HepG2 (cell line): ENCODE results near the gene ENTPD6. TPM values are rescaled to one million over a fixed set of nuclear protein-coding genes. Genes with fewer than 3 reads are reported as not detected.
A peak's percentile ranks its signal among the peaks of the same experiment; 100 is the strongest.

Experiments
- ATAC-seq: fragments of 200-7000 bp; cut with Tn5 transposase; 3 replicates; pipeline ENCODE4 v1.9.1; 2020; ENCODE audit warnings: mild to moderate bottlenecking, moderate library complexity
- BruUV-seq: library from RNA; stranded (reverse); fragments of 400-500 nt; replicated peaks from 2 replicates; lab custom pipeline; 2021; lab: Mats Ljungman, UMichigan
- CTCF ChIA-PET: fragments of 300-600 bp; formaldehyde crosslinking; extraction: SDS; loops from one replicate; lab custom pipeline; 2021; ENCODE audit warnings: low total read pairs, inconsistent platforms, low intra/inter-chr PET ratio; lab: Yijun Ruan, JAX
- POLR2A ChIA-PET: fragments of 350-600 bp; sonication (Branson Sonifier 250); formaldehyde crosslinking; loops from one replicate; lab custom pipeline; 2020; ENCODE audit warnings: antibody characterized with exemption, inconsistent platforms; lab: Yijun Ruan, JAX
- DNase-seq: peaks from one replicate; pipeline ENCODE4 v3.0.0-alpha.2; 2015; ENCODE audit warnings: low spot score
- FAIRE-seq: peaks from 3 replicates; lab custom pipeline; 2011; peaks lifted over from hg19 to GRCh38; lab: Jason Lieb, UNC
- H2AFZ ChIP-seq: one replicate; pipeline ENCODE4 v1.6.1; 2011; ENCODE audit warnings: low read length, inconsistent platforms
- H3K27ac ChIP-seq: fragments of 300-600 bp; 3 replicates; pipeline ENCODE4 v1.8.0; 2011; ENCODE audit warnings: mixed run types, mild to moderate bottlenecking, mixed read lengths, low read length, inconsistent platforms; ENCODE audit not compliant: insufficient read depth; ENCODE audit errors: extremely low read length
- H3K27me3 ChIP-seq, 2 experiments: fragments of 200-600 bp in 1 of 2; 2 replicates in 1 of 2; 3 replicates in 1 of 2; pipeline versions ENCODE4 v1.6.0 to v1.8.0; 2011; ENCODE audit warnings: low read length in 2 of 2, mild to moderate bottlenecking in 2 of 2, moderate library complexity in 2 of 2, inconsistent platforms in 1 of 2; ENCODE audit not compliant: insufficient read depth in 2 of 2, control insufficient read depth in 1 of 2
- H3K36me3 ChIP-seq, 2 experiments: fragments of 200-600 bp in 1 of 2; replicated peaks in 1 of 2; 2 replicates in 1 of 2; 3 replicates in 1 of 2; pipeline versions ENCODE4 v1.5.1 to v1.8.0; 2011; ENCODE audit warnings: low read length in 2 of 2, inconsistent platforms in 1 of 2; ENCODE audit not compliant: insufficient read depth in 2 of 2, control insufficient read depth in 1 of 2
- H3K4me1 ChIP-seq: 2 replicates; pipeline ENCODE4 v1.5.1; 2012; ENCODE audit warnings: low read length, inconsistent platforms; ENCODE audit not compliant: insufficient read depth
- H3K4me2 ChIP-seq: 2 replicates; pipeline ENCODE4 v1.6.0; 2011; ENCODE audit warnings: low read depth, low read length, inconsistent platforms
- H3K4me3 ChIP-seq, 3 experiments: fragments of 200-600 bp in 1 of 3; sonication (generic), shearing (Covaris generic) in 1 of 3; replicated peaks in 1 of 3; 2 replicates each; pipeline ENCODE4 v1.5.1; 2011 to 2016; ENCODE audit warnings: low read length in 3 of 3, inconsistent platforms in 2 of 3, low read depth in 2 of 3, mild to moderate bottlenecking in 2 of 3, control low read depth in 1 of 3, mixed read lengths in 1 of 3; ENCODE audit not compliant: insufficient read depth in 1 of 3
- H3K79me2 ChIP-seq: one replicate; pipeline ENCODE4 v1.6.1; 2011; ENCODE audit warnings: low read length, inconsistent platforms; ENCODE audit not compliant: insufficient read depth
- H3K9ac ChIP-seq: 2 replicates; pipeline ENCODE4 v1.6.0; 2011; ENCODE audit warnings: mild to moderate bottlenecking, low read depth, low read length, inconsistent platforms; ENCODE audit not compliant: insufficient read depth
- H3K9me3 ChIP-seq: 2 replicates; pipeline ENCODE4 v1.5.1; 2012; ENCODE audit warnings: mild to moderate bottlenecking, low read length
- H4K20me1 ChIP-seq: 2 replicates; pipeline ENCODE4 v1.6.0; 2011; ENCODE audit warnings: inconsistent platforms, mild to moderate bottlenecking, low read length, moderate library complexity; ENCODE audit not compliant: insufficient read depth
- CBFB ChIP-seq: sonication (generic); formaldehyde crosslinking; IDR thresholded peaks from 2 replicates; pipeline ENCODE4 v1.4.0; 2020; ENCODE audit warnings: missing genetic modification reagents
- DMAP1 ChIP-seq: IDR thresholded peaks from 2 replicates; pipeline ENCODE4 v1.6.1; 2016
- ETS1 ChIP-seq: sonication (generic); formaldehyde crosslinking; IDR thresholded peaks from 2 replicates; pipeline ENCODE4 v1.4.0; 2020; ENCODE audit warnings: missing genetic modification reagents
- FOSL1 ChIP-seq: sonication (generic); formaldehyde crosslinking; IDR thresholded peaks from 2 replicates; pipeline ENCODE4 v1.9.0; 2021; ENCODE audit warnings: missing genetic modification reagents, borderline replicate concordance
- GABPA ChIP-seq, 2 experiments: IDR thresholded peaks; 2 replicates each; pipeline ENCODE4 v1.6.1; 2011 to 2016; ENCODE audit warnings: low read depth in 2 of 2, low read length in 1 of 2, missing biosample characterization in 1 of 2, missing genetic modification characterization in 1 of 2
- GRHL1 ChIP-seq: sonication (generic); formaldehyde crosslinking; conservative IDR thresholded peaks from 2 replicates; pipeline ENCODE4 v1.8.0; 2022; ENCODE audit warnings: missing genetic modification reagents
- SKI ChIP-seq: fragments of 450-650 bp; IDR thresholded peaks from one replicate; pipeline ENCODE4 v1.6.1; 2018; ENCODE audit warnings: mild to moderate bottlenecking; ENCODE audit not compliant: partially characterized antibody
- XRCC5 ChIP-seq: fragments of 200-400 bp; formaldehyde crosslinking; optimal IDR thresholded peaks from 2 replicates; pipeline ENCODE3; 2017; ENCODE audit warnings: mild to moderate bottlenecking, low read length
- YEATS4 ChIP-seq: sonication (generic); formaldehyde crosslinking; IDR thresholded peaks from 2 replicates; pipeline ENCODE4 v1.4.0; 2020; ENCODE audit warnings: missing genetic modification reagents, borderline replicate concordance
- ZNF335 ChIP-seq: sonication (generic); formaldehyde crosslinking; IDR thresholded peaks from 2 replicates; pipeline ENCODE4 v1.4.0; 2020; ENCODE audit warnings: missing genetic modification reagents
- ZNF354B ChIP-seq: sonication (generic); formaldehyde crosslinking; IDR thresholded peaks from 2 replicates; pipeline ENCODE4 v1.8.0; 2022; ENCODE audit warnings: mild to moderate bottlenecking, missing genetic modification reagents
- ZNF792 ChIP-seq: IDR thresholded peaks from 2 replicates; pipeline ENCODE4 v1.6.1; 2016
- in situ Hi-C: cut with HindIII; loops from 2 replicates; pipeline ENCODE4 v1.10.0; 2017; ENCODE audit warnings: low pct_unique_long_range_greater_than_20kb; ENCODE audit not compliant: extremely low pct_ligation_motif_present
- intact Hi-C: fragments of 100-400 bp; cut with micrococcal nuclease; formaldehyde crosslinking; loops from one replicate; pipeline ENCODE4 v1.10.0; 2022; ENCODE audit not compliant: unreplicated experiment
- polyA plus RNA-seq, 8 experiments: library from polyadenylated mRNA; depleted of rRNA in 3 of 8; stranded (reverse) in 7 of 8; unstranded in 1 of 8; fragments of >200 nt; fragmentation: Illumina TruSeq in 4 of 8; extraction: Trizol in 4 of 8; gene quantifications; 2 replicates each; pipeline versions ENCODE4 v1.2.1 to v1.2.3, GENCODE V29; 2011 to 2016; ENCODE audit warnings: low read depth in 4 of 8, missing spikeins in 1 of 8, mixed read lengths in 1 of 8; ENCODE audit not compliant: insufficient read depth in 1 of 8
- total RNA-seq, 5 experiments: library from RNA; depleted of rRNA; stranded (reverse); fragments of >200 nt; fragmentation: Illumina TruSeq; extraction: Trizol; gene quantifications; 2 replicates each; pipeline ENCODE4 v1.2.3, GENCODE V29; 2016; ENCODE audit warnings: low read depth in 1 of 5
- TF ChIP-seq, protein P1 (sequence below): sonication (generic); formaldehyde crosslinking; IDR thresholded peaks from 2 replicates; pipeline ENCODE4 v1.5.0; 2020; ENCODE audit warnings: missing genetic modification reagents
- TF ChIP-seq, protein P2 (sequence below): sonication (generic); formaldehyde crosslinking; IDR thresholded peaks from 2 replicates; pipeline ENCODE4 v1.8.0; 2022; ENCODE audit warnings: missing genetic modification reagents, mild to moderate bottlenecking, moderate library complexity, borderline replicate concordance
- TF ChIP-seq, protein P3 (sequence below): sonication (generic); formaldehyde crosslinking; IDR thresholded peaks from 2 replicates; pipeline ENCODE4 v1.5.1; 2020; ENCODE audit warnings: mild to moderate bottlenecking, moderate library complexity, missing genetic modification reagents

The ENTPD6 gene
- total and polyA plus RNA-seq, 2 of the 13 experiments (the other 11 are each of a cell fraction or from before 2014, with no cell fraction given) = 164 to 172 TPM

DNA sequence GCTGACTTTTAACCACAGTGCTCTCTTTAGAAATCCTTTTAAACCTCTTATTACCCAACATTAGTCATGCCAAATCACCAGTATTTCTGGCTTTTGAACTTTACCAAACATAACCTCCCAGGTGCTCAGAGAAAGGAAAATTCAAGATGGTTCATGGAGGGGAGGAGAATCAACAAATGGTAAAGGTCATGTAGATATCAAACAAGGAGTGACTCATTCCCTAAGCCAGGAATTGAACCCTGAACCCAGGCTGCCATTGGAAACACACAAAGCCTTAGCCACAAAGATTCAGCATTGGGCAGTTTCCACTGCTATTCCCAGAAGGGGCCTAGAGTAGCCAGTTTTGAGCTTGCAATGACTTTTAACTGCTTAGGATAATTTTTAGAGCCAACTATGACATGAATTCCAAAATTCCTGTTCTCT, 21.6 kb upstream of the ENTPD6 start:
- intact Hi-C loops (no loop called here), in situ Hi-C loops (no loop called here)
- Histone ChIP-seq H3K9ac (peak overlapping the region; percentile 19; the same call in 1 of the 2 replicates), H3K27ac (peak overlapping the region; percentile 62), H3K4me3 (no peak overlapping the region; a peak in 1 of 6 replicates), H4K20me1 (no peaks in the 10 kb centered on the region), H3K4me1 (peaks cover 47% of the 10 kb centered on the region), H3K4me2 (peak overlapping the region; percentile 48), H3K27me3 (no peaks in the 10 kb centered on the region), H3K9me3 (peaks cover 10% of the 10 kb centered on the region), H3K36me3 (no peaks in the 10 kb centered on the region), H2AFZ (no peak overlapping the region), H3K79me2 (no peaks in the 10 kb centered on the region)
- ChIA-PET CTCF (no interaction called here), POLR2A (interaction anchor here (0.8 to 4.0 kb wide), 5 partner anchors 9 to 181 kb away, joined by 3 to 24 read pairs (median 6); partner anchors contain the start of genes APMAP, ENTPD6 and PYGB)
- no TSS peak for BruUV-seq
- DNase-seq (peak; percentile 93), FAIRE-seq (peak; percentile 88), ATAC-seq (peak; percentile 88)
- TF ChIP-seq FOSL1 (CRISPR knock-in tag) = peak; percentile 97
- 0 out of 2 replicates have a peak, but pooled peaks have one; percentile 27 for TF ChIP-seq ZNF335 (CRISPR knock-in tag)
- TF ChIP-seq, protein P1, sequence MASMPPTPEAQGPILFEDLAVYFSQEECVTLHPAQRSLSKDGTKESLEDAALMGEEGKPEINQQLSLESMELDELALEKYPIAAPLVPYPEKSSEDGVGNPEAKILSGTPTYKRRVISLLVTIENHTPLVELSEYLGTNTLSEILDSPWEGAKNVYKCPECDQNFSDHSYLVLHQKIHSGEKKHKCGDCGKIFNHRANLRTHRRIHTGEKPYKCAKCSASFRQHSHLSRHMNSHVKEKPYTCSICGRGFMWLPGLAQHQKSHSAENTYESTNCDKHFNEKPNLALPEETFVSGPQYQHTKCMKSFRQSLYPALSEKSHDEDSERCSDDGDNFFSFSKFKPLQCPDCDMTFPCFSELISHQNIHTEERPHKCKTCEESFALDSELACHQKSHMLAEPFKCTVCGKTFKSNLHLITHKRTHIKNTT (CRISPR knock-in tag) = no peak
- peak; percentile 28; the same call in 1 of the 2 replicates for TF ChIP-seq CBFB (CRISPR knock-in tag)
- TF ChIP-seq, protein P2, sequence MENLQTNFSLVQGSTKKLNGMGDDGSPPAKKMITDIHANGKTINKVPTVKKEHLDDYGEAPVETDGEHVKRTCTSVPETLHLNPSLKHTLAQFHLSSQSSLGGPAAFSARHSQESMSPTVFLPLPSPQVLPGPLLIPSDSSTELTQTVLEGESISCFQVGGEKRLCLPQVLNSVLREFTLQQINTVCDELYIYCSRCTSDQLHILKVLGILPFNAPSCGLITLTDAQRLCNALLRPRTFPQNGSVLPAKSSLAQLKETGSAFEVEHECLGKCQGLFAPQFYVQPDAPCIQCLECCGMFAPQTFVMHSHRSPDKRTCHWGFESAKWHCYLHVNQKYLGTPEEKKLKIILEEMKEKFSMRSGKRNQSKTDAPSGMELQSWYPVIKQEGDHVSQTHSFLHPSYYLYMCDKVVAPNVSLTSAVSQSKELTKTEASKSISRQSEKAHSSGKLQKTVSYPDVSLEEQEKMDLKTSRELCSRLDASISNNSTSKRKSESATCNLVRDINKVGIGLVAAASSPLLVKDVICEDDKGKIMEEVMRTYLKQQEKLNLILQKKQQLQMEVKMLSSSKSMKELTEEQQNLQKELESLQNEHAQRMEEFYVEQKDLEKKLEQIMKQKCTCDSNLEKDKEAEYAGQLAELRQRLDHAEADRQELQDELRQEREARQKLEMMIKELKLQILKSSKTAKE (CRISPR knock-in tag) = no peak
- no peak for TF ChIP-seq SKI
- TF ChIP-seq XRCC5 = no peak
- no peak for TF ChIP-seq ZNF354B
- TF ChIP-seq DMAP1 = peak; percentile 77
- TF ChIP-seq ETS1 = no peak
- TF ChIP-seq ZNF792 (CRISPR knock-in tag) = peak; percentile 46; the same call in 1 of the 2 replicates
- TF ChIP-seq GRHL1 (CRISPR knock-in tag) = no peak
- no peak for TF ChIP-seq GABPA (IDR thresholded peaks at IDR 0.05; ENCODE audit: low read depth, low read length)
- TF ChIP-seq GABPA (CRISPR knock-in tag; IDR thresholded peaks at IDR 0.05; ENCODE audit: low read depth) = peak; percentile 51
- TF ChIP-seq YEATS4 = 0 out of 2 replicates have a peak, but pooled peaks have one; percentile 29
- TF ChIP-seq, protein P3, sequence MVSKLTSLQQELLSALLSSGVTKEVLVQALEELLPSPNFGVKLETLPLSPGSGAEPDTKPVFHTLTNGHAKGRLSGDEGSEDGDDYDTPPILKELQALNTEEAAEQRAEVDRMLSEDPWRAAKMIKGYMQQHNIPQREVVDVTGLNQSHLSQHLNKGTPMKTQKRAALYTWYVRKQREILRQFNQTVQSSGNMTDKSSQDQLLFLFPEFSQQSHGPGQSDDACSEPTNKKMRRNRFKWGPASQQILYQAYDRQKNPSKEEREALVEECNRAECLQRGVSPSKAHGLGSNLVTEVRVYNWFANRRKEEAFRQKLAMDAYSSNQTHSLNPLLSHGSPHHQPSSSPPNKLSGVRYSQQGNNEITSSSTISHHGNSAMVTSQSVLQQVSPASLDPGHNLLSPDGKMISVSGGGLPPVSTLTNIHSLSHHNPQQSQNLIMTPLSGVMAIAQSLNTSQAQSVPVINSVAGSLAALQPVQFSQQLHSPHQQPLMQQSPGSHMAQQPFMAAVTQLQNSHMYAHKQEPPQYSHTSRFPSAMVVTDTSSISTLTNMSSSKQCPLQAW (CRISPR knock-in tag) = no peak
